PFSK-1 (cell line): Measurements from ENCODE around the gene GPSM1.

Experiments used
- FOXP2 ChIP-seq: optimal IDR thresholded peaks from 2 replicates; pipeline ENCODE3; 2011; ENCODE audit warnings: borderline replicate concordance, control low read depth, inconsistent platforms; ENCODE audit not compliant: insufficient read depth; ENCODE audit errors: extremely low read length, extremely low read depth
- POLR2AphosphoS5 ChIP-seq: IDR thresholded peaks from 2 replicates; pipeline ENCODE4 v1.6.1; 2012; ENCODE audit warnings: low read depth, mild to moderate bottlenecking, control low read depth, low read length, moderate library complexity
- SIN3A ChIP-seq: IDR thresholded peaks from 2 replicates; pipeline ENCODE4 v1.6.1; 2012; ENCODE audit warnings: mild to moderate bottlenecking, low read length, moderate library complexity, borderline replicate concordance; ENCODE audit not compliant: insufficient read depth
- TAF1 ChIP-seq: IDR thresholded peaks from 2 replicates; pipeline ENCODE4 v1.6.1; 2012; ENCODE audit warnings: low read length, control low read depth, borderline replicate concordance; ENCODE audit not compliant: insufficient read depth
- TF ChIP-seq, protein P1 (sequence below), 2 experiments: IDR thresholded peaks; 2 replicates each; pipeline versions ENCODE4 v1.6.1 to v1.8.0; 2011 to 2012; ENCODE audit warnings: low read depth in 2 of 2, low read length in 2 of 2, control low read depth in 1 of 2, inconsistent platforms in 1 of 2, mild to moderate bottlenecking in 1 of 2, moderate library complexity in 1 of 2; ENCODE audit not compliant: insufficient read depth in 1 of 2

Gene GPSM1

DNA sequence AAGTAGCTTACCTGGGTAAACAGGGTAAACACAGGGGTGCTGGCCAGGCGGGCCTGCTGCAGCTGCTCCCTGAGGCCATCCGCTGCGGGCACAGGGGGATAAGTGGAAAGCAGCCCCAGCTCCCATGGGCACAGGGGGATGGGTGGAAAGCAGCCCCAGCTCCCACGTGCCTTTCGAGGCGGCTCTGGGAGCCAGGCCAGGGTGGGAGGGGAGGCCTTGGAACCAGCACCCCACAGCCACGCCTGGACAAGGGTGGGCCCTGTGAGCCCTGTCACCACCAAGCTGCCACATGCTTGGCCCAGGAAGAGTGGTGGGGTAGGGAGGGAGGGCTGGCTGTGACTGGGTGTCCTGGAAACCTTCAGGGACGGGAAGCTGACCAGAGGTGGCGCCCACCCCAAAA is 54.0 kb downstream of the GPSM1 start:
- TF ChIP-seq FOXP2 (no peak), POLR2AphosphoS5 (no peak), TAF1 (no peak), SIN3A (no peak)
- TF ChIP-seq, protein P1, sequence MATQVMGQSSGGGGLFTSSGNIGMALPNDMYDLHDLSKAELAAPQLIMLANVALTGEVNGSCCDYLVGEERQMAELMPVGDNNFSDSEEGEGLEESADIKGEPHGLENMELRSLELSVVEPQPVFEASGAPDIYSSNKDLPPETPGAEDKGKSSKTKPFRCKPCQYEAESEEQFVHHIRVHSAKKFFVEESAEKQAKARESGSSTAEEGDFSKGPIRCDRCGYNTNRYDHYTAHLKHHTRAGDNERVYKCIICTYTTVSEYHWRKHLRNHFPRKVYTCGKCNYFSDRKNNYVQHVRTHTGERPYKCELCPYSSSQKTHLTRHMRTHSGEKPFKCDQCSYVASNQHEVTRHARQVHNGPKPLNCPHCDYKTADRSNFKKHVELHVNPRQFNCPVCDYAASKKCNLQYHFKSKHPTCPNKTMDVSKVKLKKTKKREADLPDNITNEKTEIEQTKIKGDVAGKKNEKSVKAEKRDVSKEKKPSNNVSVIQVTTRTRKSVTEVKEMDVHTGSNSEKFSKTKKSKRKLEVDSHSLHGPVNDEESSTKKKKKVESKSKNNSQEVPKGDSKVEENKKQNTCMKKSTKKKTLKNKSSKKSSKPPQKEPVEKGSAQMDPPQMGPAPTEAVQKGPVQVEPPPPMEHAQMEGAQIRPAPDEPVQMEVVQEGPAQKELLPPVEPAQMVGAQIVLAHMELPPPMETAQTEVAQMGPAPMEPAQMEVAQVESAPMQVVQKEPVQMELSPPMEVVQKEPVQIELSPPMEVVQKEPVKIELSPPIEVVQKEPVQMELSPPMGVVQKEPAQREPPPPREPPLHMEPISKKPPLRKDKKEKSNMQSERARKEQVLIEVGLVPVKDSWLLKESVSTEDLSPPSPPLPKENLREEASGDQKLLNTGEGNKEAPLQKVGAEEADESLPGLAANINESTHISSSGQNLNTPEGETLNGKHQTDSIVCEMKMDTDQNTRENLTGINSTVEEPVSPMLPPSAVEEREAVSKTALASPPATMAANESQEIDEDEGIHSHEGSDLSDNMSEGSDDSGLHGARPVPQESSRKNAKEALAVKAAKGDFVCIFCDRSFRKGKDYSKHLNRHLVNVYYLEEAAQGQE (IDR thresholded peaks at IDR 0.05; ENCODE audit: insufficient read depth in 1 of 2, low read depth in 2 of 2, low read length in 2 of 2), result no peak

DNA sequence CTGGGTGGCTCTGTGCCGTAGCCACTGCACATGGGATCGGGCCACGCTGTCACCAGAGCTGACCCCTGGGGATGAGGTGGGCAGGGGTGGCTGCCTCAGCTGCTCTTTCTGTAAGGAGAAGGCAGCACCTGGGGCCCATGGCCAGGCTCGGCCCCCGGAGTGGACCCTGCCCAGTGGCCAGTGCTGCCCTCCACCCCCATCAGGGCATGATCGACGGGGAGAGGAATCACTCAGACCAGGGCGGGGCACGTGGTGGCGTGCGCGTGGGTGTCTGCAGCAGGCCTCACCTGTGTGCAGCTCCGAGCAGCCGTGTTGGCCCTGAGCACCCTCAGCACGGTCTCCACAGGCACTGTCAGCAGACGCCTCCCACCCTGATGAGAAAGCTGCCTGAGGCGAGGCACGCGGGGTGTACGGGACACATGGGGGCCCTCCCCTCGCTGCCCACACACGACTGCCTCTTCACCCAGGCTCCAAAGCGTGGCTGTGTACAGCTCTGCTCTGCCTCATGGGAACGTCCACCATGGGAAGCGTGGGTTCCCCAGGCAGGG is 54.7 kb downstream of the GPSM1 start:
- no peak for TF ChIP-seq FOXP2
- TF ChIP-seq, protein P1 (IDR thresholded peaks at IDR 0.05; ENCODE audit: insufficient read depth in 1 of 2, low read depth in 2 of 2, low read length in 2 of 2), result no peak
- TF ChIP-seq TAF1, result no peak
- TF ChIP-seq SIN3A, result no peak
- TF ChIP-seq POLR2AphosphoS5, result no peak

DNA sequence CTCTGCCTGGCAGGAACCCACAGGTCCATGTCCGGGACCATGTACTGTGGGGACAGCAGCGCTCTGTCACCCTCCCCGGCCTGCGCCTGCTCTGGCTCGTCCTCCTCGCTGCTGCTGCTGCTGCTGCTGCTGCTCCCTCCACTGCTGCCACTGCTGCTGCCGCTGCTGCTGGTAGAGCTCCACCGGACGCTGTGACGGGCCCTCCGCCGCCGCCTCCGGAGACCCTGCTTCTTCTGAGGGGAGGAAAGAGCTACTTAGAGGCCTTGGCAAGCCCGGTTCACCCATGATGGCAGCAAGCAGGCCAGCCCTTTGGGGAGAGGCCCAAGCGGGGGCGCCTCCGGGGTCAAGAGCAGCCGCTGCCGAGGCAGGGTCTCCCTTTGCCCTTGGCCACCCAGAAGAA is 56.1 kb downstream of the GPSM1 start:
- no peak for TF ChIP-seq POLR2AphosphoS5

DNA sequence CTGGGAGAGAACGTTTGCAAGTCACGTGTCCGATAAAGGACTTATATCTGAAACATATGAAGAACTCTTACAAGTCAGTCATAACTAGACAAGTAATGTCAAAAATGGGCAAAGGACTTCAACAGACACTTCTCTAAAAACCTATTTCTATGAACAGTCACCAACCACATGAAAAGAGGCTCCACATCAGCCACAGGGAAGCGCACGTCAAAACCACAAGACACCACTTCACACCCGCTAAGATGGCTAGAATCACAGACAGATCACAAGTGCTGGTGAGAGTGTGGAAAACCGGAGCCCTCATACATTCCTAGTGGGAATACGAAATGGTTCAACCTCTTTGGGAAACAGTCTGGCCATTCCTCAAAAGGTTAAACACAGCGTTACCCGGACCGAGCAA is 57.7 kb downstream of the GPSM1 start:
- TF ChIP-seq TAF1 (no peak), SIN3A (no peak), FOXP2 (no peak)
- TF ChIP-seq, protein P1 (IDR thresholded peaks at IDR 0.05; ENCODE audit: insufficient read depth in 1 of 2, low read depth in 2 of 2, low read length in 2 of 2), result no peak

DNA sequence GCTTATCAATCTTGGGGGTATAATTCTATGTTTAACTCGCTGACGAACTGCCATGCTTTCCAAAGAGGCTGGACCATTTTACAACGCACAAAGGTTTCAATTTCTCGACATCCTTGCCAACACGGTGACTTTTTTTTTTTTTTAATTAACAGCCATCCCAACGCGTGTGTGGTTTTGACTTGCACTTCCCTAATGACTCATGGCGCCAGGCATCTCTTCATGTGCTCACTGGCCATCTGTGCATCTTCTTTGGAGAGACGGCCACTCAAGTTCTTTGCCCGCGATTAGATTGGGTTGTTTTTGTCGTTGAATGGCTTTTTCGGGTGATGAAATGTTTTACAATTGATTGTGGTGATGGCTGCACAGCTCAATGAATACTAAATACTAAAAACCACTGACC is 58.7 kb downstream of the GPSM1 start:
- TF ChIP-seq, protein P1 (IDR thresholded peaks at IDR 0.05; ENCODE audit: insufficient read depth in 1 of 2, low read depth in 2 of 2, low read length in 2 of 2), result no peak
- TF ChIP-seq SIN3A (no peak), POLR2AphosphoS5 (no peak), FOXP2 (no peak), TAF1 (no peak)
